HG03571 (cell line): ENCODE results near the gene LRIG3.
"Not testable (repeated sequence)": the region's sequence is repeated elsewhere in the genome, so short reads cannot be mapped to it uniquely, and the experiment has no call there.

Experiments
- ATAC-seq: cut with Tn5 transposase; IDR thresholded peaks from one replicate; pipeline ENCODE4 v1.9.1; 2021; ENCODE audit not compliant: unreplicated experiment

The LRIG3 gene

DNA sequence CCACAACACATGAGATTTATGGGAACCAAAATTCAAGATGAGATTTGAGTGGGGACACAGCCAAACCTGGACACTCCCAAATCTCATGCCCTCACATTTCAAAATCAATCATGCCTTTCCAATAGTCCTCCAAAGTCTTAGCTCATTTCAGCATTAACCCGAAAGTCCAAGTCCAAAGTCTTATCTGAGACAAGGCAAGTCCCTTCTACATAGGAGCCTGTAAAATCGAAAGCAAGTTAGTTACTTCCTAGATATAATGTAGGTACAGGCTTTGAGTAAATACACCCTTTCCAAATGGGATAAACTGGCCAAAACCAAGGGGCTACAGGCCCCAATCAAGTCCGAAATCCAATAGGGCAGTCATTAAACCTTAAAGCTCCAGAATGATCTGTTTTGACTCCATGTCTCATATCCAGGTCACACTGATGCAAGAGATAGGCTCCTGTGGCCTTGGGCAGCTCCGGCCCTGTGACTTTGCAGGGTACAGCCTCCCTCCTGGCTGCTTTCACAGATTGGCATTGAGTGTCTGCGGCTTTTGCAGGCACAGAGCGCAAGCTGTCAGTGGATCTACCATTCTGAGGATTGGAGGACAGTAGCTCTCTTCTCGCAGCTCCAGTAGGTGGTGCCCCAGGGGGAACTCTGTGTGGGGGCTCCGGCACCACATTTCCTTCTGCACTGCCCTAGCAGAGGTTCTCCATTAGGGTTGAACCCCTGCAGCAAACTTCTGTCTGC, 60.1 kb downstream of the LRIG3 start:
- ATAC-seq, result no peak

DNA sequence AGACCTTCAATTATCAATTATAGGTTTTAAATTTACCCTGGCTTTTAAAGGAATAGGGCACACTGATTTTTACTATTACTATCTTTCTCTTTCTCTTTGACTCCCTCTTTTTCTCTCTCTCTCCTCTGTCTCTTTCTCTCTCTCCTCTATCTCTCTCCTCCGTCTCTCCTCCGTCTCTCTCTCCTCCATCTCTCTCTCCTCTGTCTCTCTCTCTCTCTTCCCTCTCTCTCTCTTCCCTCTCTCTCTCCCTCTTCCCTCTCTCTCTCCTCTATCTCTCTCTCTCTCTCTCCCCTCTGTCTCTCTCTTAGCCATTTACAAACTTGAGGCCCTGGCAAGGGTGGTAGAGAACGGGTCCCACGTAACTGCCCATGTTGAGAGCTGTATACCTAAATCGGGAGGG, 62.3 kb downstream of the LRIG3 start:
- ATAC-seq, result no peak

DNA sequence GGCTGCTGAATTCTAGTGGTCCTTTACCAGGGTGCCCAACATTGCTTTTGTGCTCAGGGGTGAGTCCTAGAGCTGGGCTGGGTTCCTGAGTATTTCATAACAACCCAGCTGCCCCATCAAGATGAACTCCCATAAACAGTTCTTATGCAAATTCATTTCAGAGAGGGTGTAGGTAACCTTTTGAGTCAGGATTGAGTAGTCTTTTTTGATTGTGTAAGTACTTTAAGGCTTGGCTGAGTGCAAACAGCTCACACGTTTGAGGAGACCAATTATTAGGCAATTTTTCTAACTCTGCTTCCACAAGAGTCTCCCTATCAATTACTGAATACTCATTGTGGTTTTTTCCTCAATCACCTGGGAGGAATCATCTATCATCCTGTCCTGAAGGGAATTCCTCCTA, 63.1 kb downstream of the LRIG3 start:
- not testable (repeated sequence) for ATAC-seq

DNA sequence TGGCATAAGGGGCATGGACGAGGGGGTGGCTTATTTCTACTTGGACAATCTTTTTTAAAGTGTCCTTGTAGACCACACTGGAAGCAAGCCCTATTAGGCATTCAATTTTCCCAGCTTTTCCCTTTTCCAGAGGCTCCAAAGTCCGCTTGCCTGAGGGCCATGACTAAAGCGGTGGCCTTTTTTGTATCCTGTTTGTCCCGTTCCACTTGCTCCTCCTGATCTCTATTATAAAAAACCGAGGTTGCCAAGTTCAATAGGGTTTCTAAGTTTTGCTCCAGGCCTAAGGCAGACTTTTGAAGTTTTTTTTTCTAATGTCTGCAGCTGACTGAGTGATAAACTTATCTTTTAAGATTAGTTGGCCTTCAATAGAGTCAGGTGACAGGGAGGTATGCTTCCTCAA, 64.7 kb downstream of the LRIG3 start:
- ATAC-seq, result not testable (repeated sequence)

DNA sequence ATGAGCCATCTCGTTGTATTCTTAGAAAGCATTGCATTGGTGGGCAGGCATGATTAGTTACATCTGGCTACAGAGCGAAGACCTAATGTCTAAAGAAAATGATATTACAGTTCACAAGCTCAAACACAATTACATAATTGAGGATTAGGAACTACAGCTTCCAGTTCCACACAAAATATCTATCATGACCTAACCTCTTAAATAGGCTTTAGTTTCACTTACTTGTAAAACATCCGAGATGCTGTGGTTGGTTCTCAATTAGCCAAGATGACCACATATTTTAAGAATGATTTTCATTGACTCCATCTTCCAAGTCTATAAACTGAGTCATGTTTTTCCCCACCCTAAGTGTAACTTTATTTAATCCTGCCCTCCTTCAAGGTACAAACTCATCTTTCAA, 69.5 kb downstream of the LRIG3 start:
- ATAC-seq, result no peak

DNA sequence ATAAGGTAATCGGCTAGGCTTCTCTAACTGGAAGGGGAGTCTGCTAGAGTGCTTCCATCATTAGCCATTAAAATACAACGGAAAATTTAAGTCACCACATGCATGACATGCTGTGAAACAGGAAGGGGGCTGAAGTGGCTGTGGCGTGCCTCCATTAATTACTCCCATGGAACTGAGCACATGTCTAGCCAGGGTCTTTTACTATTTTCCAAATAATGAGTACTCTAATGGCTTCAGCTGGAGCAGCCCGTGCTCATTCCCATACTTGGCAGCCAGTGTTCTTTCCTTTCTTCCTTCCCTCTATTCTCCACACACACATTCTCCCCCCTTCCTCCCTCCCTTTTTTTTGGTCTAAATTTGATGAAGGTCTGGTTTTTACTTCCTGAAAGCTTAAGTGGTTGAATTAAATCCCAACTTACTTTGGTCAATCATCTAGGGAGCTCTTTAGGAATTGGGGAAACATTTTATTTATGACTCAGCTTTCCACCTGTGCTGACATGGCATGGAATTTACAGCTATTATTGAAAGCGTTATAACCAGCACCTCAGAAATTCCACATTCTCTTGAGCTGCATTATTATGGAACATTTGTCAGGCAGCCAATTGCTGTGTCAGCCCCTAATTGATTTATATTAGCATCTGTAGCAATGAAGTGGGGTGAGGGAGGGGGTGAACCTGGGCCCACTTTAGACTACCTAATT, 72.3 kb downstream of the LRIG3 start:
- ATAC-seq, result no peak

DNA sequence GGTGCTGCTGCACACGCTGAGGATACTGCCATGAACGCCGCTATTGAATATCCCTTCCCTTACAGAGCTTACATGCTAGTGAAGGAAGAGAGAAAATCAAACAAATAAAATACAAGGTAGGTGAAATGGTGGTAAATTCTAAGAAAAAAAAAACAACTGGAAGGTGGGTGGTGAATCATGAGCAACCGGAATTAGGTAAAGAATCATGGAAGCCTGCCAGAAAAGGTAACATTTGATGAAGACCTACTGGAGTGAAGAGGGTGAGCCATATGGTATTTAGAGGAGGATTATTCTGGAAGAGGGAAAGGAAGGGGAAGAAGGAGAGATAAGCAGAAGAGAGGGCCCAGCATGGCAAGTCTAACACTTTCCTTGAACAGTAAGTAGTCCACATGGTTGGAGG, 76.1 kb downstream of the LRIG3 start:
- no peak for ATAC-seq

DNA sequence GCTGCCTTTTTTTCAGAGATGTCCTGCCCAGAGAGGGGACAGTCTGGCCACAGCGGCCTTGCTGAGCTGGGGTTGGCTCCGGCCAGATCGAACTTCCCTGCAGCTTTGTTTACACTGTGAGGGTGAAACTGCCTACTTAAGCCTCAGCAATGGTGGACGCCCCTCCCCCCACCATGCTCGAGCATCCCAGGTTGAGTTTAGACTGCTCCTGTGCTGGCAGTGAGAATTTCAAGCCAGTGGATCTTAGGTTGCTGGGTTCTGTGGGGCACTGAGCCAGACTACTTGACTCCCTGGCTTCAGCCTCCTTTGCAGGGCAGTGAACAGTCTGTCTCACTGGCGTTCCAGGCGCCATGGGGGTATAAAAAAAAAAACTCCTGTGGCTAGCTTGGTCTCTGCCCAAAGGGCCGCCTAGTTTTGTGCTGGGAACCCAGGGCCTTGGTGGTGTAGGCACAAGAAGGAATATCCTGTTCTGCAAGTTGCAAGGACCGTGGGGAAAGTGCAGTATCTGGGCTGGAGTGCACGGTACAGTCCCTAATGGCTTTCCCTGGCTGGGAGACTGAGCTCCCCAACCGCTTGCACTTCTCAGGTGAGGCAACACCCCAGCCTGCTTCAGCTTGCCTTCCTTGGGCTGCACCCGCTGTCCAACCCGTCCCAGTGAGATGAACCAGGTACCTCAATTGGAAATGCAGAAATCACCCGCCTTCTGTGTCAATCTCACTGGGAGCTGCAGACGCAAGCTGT, 79.1 kb downstream of the LRIG3 start:
- ATAC-seq, result no peak

DNA sequence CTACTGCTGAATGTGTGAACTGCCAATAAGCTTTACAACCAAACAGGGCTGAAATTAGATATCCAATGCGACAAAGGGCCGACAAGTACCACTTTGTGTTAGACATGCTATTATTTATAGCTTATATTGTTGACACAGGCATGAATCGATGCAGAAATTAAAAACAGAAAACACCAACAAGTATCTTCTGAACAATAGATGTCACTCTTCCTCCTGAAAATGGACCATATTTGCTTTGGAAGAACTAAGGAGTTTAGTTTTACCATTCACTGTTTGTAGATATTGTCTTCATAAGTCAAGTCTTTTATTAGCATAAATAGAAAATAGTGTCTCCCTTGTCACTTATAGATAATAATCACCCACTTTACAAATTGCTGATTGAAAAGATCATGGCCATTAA, 86.5 kb downstream of the LRIG3 start:
- ATAC-seq, result no peak

DNA sequence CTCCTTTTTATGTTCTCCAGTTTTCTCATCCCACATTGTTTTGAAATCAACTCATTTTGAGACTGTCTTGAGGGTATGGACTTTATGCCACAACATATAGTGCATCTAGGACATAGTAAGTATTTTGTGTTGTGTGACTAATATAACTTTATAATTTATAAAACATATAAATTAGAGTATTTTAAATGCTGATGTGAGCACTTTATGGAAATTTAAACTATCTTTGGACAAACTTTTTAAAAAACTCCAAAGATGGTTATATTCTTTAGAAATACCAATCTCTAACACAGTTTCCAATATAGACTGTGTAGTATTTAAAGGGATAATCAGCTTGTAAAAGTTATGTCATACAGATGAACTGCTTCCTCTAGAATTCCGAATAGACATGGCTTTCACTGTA, 87.4 kb downstream of the LRIG3 start:
- no peak for ATAC-seq
